BE2C (cell line): ENCODE data around the gene TUBB4A. TPM values are rescaled to one million over a fixed set of nuclear protein-coding genes. Genes with fewer than 3 reads are reported as not detected.
"Not testable (repeated sequence)": the region's sequence is repeated elsewhere in the genome, so short reads cannot be mapped to it uniquely, and the experiment has no call there.

Source experiments
- DNase-seq: peaks from one replicate; pipeline ENCODE4 v3.0.0-alpha.2; 2020
- H3K27me3 ChIP-seq: fragments of 250-450 bp; sonication (Bioruptor Pico); 2 replicates; pipeline ENCODE4 v1.5.1; 2020; ENCODE audit warnings: mild to moderate bottlenecking
- H3K36me3 ChIP-seq: fragments of 250-450 bp; sonication (Bioruptor Pico); 2 replicates; pipeline ENCODE4 v1.5.1; 2020; ENCODE audit warnings: mild to moderate bottlenecking
- H3K4me1 ChIP-seq: fragments of 250-450 bp; sonication (Bioruptor Pico); 2 replicates; pipeline ENCODE4 v1.5.1; 2020
- H3K4me3 ChIP-seq: 2 replicates; pipeline ENCODE4 v1.5.1; 2011; ENCODE audit warnings: low read depth, low read length
- H3K9me3 ChIP-seq: fragments of 250-450 bp; sonication (Bioruptor Pico); 2 replicates; pipeline ENCODE4 v1.5.1; 2020
- polyA plus RNA-seq: library from polyadenylated mRNA; unstranded; fragments of >200 nt; gene quantifications from one replicate; pipeline ENCODE4 v1.2.1, GENCODE V29; 2012; ENCODE audit warnings: low read depth, missing spikeins; ENCODE audit not compliant: insufficient read length, insufficient read depth
- TF ChIP-seq, protein P1 (sequence below): IDR thresholded peaks from 2 replicates; pipeline ENCODE4 v1.5.1; 2012; ENCODE audit warnings: mild to moderate bottlenecking, low read depth, low read length

TUBB4A gene
- polyA plus RNA-seq, result 67.5 TPM

- peak within 1 kb of the TSS; percentile 35 for H3K4me3 ChIP-seq
These were observed at the start of gene TUBB4A for GRCh38 chr19:6501740-6502648. Gene TUBB4A (minus strand): TSS chr19:6502309. CDS start chr19:6502212, 97 bp downstream.

DNA sequence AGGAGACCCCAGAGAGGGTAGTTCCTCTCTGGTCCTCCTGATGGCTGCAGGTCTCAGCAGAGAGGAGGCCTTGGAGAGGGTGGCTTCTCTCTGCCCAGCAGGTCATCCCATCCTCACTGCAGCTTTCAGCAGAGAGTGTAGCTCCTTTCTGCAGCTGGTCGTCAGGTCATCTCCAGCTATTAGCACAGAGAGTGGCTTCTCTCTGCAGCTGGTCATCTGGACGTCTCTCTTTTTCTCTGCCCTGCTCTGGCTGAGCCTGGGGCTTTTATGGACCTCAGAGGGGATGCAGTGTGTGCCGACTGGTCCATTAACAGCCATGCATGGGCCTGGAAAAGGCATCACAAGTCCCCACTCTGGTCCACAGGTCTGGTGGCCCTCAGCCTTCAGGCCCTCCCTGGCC lies 49.0 kb upstream of the TUBB4A start:
- no peak for DNase-seq
- no peak overlapping the region for H3K4me3 ChIP-seq
- no peaks in the 10 kb centered on the region for H3K27me3 ChIP-seq
- H3K36me3 ChIP-seq, result no peaks in the 10 kb centered on the region
- H3K4me1 ChIP-seq, result no peaks in the 10 kb centered on the region
- TF ChIP-seq, protein P1, sequence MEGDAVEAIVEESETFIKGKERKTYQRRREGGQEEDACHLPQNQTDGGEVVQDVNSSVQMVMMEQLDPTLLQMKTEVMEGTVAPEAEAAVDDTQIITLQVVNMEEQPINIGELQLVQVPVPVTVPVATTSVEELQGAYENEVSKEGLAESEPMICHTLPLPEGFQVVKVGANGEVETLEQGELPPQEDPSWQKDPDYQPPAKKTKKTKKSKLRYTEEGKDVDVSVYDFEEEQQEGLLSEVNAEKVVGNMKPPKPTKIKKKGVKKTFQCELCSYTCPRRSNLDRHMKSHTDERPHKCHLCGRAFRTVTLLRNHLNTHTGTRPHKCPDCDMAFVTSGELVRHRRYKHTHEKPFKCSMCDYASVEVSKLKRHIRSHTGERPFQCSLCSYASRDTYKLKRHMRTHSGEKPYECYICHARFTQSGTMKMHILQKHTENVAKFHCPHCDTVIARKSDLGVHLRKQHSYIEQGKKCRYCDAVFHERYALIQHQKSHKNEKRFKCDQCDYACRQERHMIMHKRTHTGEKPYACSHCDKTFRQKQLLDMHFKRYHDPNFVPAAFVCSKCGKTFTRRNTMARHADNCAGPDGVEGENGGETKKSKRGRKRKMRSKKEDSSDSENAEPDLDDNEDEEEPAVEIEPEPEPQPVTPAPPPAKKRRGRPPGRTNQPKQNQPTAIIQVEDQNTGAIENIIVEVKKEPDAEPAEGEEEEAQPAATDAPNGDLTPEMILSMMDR, result no peak
- no peaks in the 10 kb centered on the region for H3K9me3 ChIP-seq

More at GRCh38 chr19:6501740-6502648, at the start of gene TUBB4A:
- Histone ChIP-seq H3K9me3 (no peaks in the 10 kb centered on the region), H3K36me3 (no peaks in the 10 kb centered on the region), H3K4me1 (no peaks in the 10 kb centered on the region), H3K27me3 (peaks cover 9% of the 10 kb centered on the region)
- TF ChIP-seq, protein P1, result no peak
- DNase-seq, result peak; percentile 29

DNA sequence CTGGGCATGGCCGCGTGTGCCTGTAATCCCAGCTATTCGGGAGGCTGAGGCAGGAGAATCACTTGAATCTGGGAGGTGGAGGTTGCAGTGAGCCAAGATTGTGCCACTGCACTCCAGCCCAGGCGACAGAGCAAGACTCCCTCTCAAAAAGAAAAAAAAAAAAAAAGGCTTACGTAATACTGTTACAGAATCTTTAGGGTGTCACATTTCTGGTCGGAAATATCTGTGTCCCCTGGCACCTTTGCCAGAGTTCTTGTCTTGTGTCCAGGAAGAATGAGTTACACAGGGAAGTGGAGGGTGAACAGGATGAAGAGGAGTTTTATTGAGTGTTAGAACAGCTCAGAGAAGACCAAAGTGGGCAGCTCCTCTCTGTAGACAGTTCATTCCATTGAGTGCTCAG lies 48.6 kb upstream of the TUBB4A start:
- not testable (repeated sequence) for DNase-seq, H3K4me1 ChIP-seq, H3K27me3 ChIP-seq, H3K9me3 ChIP-seq, H3K4me3 ChIP-seq, H3K36me3 ChIP-seq

- TF ChIP-seq, protein P1, result no peak
- no peaks in the 10 kb centered on the region for H3K9me3 ChIP-seq
- H3K27me3 ChIP-seq, result no peaks in the 10 kb centered on the region
- no peaks in the 10 kb centered on the region for H3K36me3 ChIP-seq
- no peak for DNase-seq
- H3K4me3 ChIP-seq, result no peak overlapping the region
- no peaks in the 10 kb centered on the region for H3K4me1 ChIP-seq
These were observed 41.8 kb upstream of the TUBB4A start for GRCh38 chr19:6543866-6544347.

DNA sequence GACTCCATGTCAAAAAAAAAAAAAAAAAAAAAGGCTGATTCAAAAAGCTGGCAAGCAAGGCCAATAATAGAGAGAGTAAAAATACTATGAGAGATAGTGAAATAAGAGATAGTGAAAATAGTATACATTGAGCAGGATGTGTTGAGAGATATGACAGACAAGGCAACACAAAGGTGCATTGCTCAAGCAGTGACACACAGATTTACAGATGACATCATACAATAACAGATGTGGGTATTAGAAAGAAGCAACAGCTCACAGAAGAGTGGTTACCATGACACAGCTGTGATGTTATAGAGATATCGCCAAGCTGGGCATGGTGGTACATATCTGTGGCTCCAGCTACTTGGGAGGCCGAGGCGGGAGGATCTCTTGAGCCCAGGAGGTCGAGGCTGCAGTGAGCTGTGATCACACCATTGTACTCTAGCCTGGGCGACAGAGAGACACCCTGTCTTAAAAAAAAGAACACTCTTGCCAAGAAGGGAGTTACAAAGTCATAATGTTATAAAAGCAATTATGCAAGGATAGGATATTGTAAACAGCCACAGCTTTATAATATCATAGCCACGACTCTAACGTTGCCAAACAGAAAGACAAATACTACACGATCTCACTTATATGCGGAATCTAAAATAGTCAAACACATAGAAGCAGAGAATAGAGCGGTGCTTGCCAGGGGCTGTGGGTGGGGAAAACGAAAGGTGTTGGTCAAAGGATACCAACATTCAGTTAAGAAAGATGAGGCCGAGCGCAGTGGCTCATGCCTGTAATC lies 39.0 kb upstream of the TUBB4A start:
- TF ChIP-seq, protein P1, result no peak
- no peaks in the 10 kb centered on the region for H3K4me1 ChIP-seq
- no peak overlapping the region for H3K4me3 ChIP-seq
- H3K9me3 ChIP-seq, result no peaks in the 10 kb centered on the region
- H3K27me3 ChIP-seq, result no peaks in the 10 kb centered on the region
- DNase-seq, result no peak
- no peaks in the 10 kb centered on the region for H3K36me3 ChIP-seq

GRCh38 chr19:6539514-6539913 lies 37.4 kb upstream of the TUBB4A start:
- TF ChIP-seq, protein P1, result no peak
- no peak overlapping the region for H3K4me3 ChIP-seq
- DNase-seq, result no peak

More at GRCh38 chr19:6539514-6539913, 37.4 kb upstream of the TUBB4A start:
- Histone ChIP-seq H3K4me1 (no peaks in the 10 kb centered on the region), H3K27me3 (no peaks in the 10 kb centered on the region), H3K9me3 (no peaks in the 10 kb centered on the region), H3K36me3 (no peaks in the 10 kb centered on the region)
